MCF 10A (cell line): ENCODE results near the gene C1S. TPM values are rescaled to one million over a fixed set of nuclear protein-coding genes. Genes with fewer than 3 reads are reported as not detected.

Experiments
- BruUV-seq: library from RNA; stranded (reverse); fragments of 400-500 nt; replicated peaks from 2 replicates; lab custom pipeline; 2021; lab: Mats Ljungman, UMichigan
- CTCF ChIA-PET: fragments of 300-600 bp; sonication (Branson Sonifier 250); formaldehyde crosslinking; extraction: SDS; loops from one replicate; lab custom pipeline; 2021; ENCODE audit warnings: antibody characterized with exemption, inconsistent platforms; lab: Yijun Ruan, JAX
- POLR2A ChIA-PET: fragments of 300-600, 350-650 bp; sonication (Branson Sonifier 250); formaldehyde crosslinking; extraction: SDS; loops from one replicate; lab custom pipeline; 2020; ENCODE audit warnings: antibody characterized with exemption, inconsistent platforms; lab: Yijun Ruan, JAX
- DNase-seq: peaks from one replicate; pipeline ENCODE4 v3.0.0-alpha.2; 2018; ENCODE audit not compliant: unreplicated experiment
- H3K27ac Mint-ChIP-seq: one replicate; pipeline ENCODE4 v1.8.0; 2022; ENCODE audit warnings: mild to moderate bottlenecking, low read depth, mixed read lengths; ENCODE audit not compliant: unreplicated experiment
- H3K27me3 Mint-ChIP-seq: one replicate; pipeline ENCODE4 v1.8.0; 2022; ENCODE audit warnings: mixed read lengths; ENCODE audit not compliant: insufficient read depth, unreplicated experiment
- H3K36me3 Mint-ChIP-seq: one replicate; pipeline ENCODE4 v1.8.0; 2022; ENCODE audit warnings: mild to moderate bottlenecking, moderate library complexity, mixed read lengths; ENCODE audit not compliant: insufficient read depth, unreplicated experiment
- H3K4me1 Mint-ChIP-seq: one replicate; pipeline ENCODE4 v1.8.0; 2022; ENCODE audit warnings: mixed read lengths; ENCODE audit not compliant: insufficient read depth, unreplicated experiment
- H3K4me3 Mint-ChIP-seq: one replicate; pipeline ENCODE4 v1.8.0; 2022; ENCODE audit warnings: mild to moderate bottlenecking, moderate library complexity, mixed read lengths; ENCODE audit not compliant: unreplicated experiment
- H3K9me3 Mint-ChIP-seq: one replicate; pipeline ENCODE4 v1.8.0; 2022; ENCODE audit warnings: mixed read lengths; ENCODE audit not compliant: unreplicated experiment
- CTCF ChIP-seq: fragments of 200-600 bp; IDR thresholded peaks from one replicate; pipeline ENCODE4 v1.8.0; 2022; ENCODE audit warnings: antibody characterized with exemption, mild to moderate bottlenecking; ENCODE audit not compliant: unreplicated experiment
- intact Hi-C: fragments of 100-400 bp; cut with micrococcal nuclease; formaldehyde crosslinking; loops from 2 replicates; pipeline ENCODE4 v1.14.1; 2022
- total RNA-seq: library from RNA; stranded (reverse); gene quantifications from 2 replicates; pipeline ENCODE4 v1.2.3, GENCODE V29; 2022

C1S gene
- total RNA-seq, 1 experiment from 2014 or later, result 6.0 TPM

- Mint-ChIP-seq H3K27ac (peak overlapping the region; percentile 47), H3K9me3 (peaks cover 11% of the 10 kb centered on the region), H3K36me3 (peaks cover 34% of the 10 kb centered on the region), H3K4me1 (peaks cover 20% of the 10 kb centered on the region), H3K4me3 (no peak overlapping the region), H3K27me3 (no peaks in the 10 kb centered on the region)
- no peak for DNase-seq
- BruUV-seq, result no TSS peak
- intact Hi-C loops, result no loop called here
- TF ChIP-seq CTCF, result no peak
- CTCF ChIA-PET, result interaction anchor here (0.6 to 2.8 kb wide), 6 partner anchors 10 to 108 kb away, joined by 3 to 24 read pairs (median 6); partner anchors contain the start of genes C1R, C1S and PEX5
- POLR2A ChIA-PET, result interaction anchor here (0.8 to 4.0 kb wide), 6 partner anchors 15 to 63 kb away, joined by 3 to 33 read pairs (median 4); partner anchors contain the start of genes C1RL, C1S and LPCAT3
These were observed 20.5 kb downstream of the C1S start for GRCh38 chr12:7081037-7081436.

DNA sequence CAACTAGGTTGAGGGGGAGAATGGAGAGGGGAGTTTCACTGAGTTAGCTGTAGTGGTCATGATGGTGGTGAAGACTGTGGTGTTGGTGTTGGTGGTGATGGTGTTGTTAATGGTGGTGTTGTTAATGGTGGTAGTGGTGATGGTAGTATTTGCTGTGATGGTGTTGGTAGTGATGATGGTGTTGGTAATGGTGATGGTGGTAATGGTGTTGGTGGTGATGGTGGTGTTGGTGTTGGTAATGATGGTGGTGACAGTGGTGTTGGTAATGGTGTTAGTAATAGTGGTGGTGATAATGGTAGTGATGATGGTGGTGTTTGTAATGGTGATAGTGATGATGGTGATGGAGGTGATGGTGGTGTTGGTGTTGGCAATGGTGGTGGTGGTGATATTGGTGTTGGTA, 22.6 kb downstream of the C1S start:
- Mint-ChIP-seq H3K27me3 (no peaks in the 10 kb centered on the region), H3K4me1 (peaks cover 10% of the 10 kb centered on the region), H3K36me3 (peaks cover 43% of the 10 kb centered on the region), H3K27ac (no peak overlapping the region), H3K4me3 (no peak overlapping the region), H3K9me3 (peaks cover 11% of the 10 kb centered on the region)
- intact Hi-C loops, result no loop called here
- no peak for DNase-seq
- no TSS peak for BruUV-seq
- no peak for TF ChIP-seq CTCF
- ChIA-PET POLR2A (interaction anchor here (0.8 to 1.4 kb wide), 2 partner anchors 19 to 24 kb away, joined by 5 read pairs; no protein-coding TSS in a partner anchor), CTCF (no interaction called here)

DNA sequence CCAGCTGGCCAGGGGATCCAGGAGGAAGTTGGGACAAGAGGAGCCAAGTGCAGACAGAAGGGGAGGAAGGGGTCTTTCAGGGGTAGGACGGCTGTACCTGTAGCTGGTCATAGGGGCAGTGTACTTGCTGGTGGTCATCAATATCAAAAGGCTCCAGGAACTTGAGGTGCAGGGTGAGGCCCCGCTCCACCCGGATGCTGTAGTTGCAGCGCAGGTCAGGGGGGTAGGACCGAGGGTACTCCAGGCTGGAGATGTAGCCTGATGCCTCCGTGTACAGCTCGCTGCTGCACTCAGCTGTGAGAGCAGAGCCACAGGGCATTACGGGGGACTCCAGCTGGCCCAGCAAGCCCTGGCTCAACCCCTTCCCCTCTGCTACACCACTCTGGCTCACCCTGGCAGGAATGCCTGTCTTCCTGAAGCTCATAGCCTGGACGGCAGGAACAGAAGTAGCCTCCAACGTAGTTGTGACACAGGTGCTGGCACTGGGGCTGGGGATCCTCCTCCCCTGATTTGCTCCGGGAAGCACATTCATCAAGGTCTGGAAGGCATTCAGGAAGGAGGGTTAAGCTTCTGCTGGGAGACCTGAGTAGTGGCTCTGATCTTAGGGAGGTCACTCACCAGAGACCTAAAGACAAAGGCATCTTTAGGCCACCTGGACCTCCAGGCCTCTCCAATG, 28.8 kb downstream of the C1S start:
- H3K4me3 Mint-ChIP-seq, result no peak overlapping the region
- no peak overlapping the region for H3K27ac Mint-ChIP-seq
- no peak for DNase-seq
- H3K4me1 Mint-ChIP-seq, result peaks cover 26% of the 10 kb centered on the region
- TF ChIP-seq CTCF, result no peak
- intact Hi-C loops, result no loop called here
- ChIA-PET CTCF (interaction anchor here (0.6 to 10.6 kb wide), 9 partner anchors 10 to 134 kb away, joined by 3 to 116 read pairs (median 5); partner anchors contain the start of genes C1RL and C1S), POLR2A (interaction anchor here (0.9 to 9.4 kb wide), 6 partner anchors 10 to 144 kb away, joined by 3 to 96 read pairs (median 12); partner anchors contain the start of genes C1RL and C1S)
- peaks cover 30% of the 10 kb centered on the region for H3K36me3 Mint-ChIP-seq
- H3K9me3 Mint-ChIP-seq, result no peaks in the 10 kb centered on the region
- no TSS peak for BruUV-seq
- no peaks in the 10 kb centered on the region for H3K27me3 Mint-ChIP-seq
